Fibroblast of peridontal ligament (primary cell): Measurements from ENCODE around the gene FRAS1.
"Not testable (repeated sequence)": the region's sequence is repeated elsewhere in the genome, so short reads cannot be mapped to it uniquely, and the experiment has no call there.

ENCODE experiments used
- DNase-seq: peaks from one replicate; pipeline ENCODE4 v3.0.0-alpha.2; 2010; ENCODE audit errors: extremely low read depth

FRAS1 gene

GRCh38 chr4:78057135-78057599 lies at the start of gene FRAS1:
FRAS1 (plus strand) TSS chr4:78057323; CDS start chr4:78058010, 687 bp downstream.
- peak; percentile 2 for DNase-seq

GRCh38 chr4:78011003-78011402 lies 46.1 kb upstream of the FRAS1 start:
- not testable (repeated sequence) for DNase-seq

GRCh38 chr4:78014889-78015886 lies 41.9 kb upstream of the FRAS1 start:
- DNase-seq, result no peak

GRCh38 chr4:78018271-78019049 lies 38.7 kb upstream of the FRAS1 start:
- DNase-seq, result no peak

- DNase-seq, result no peak
These were observed 37.7 kb upstream of the FRAS1 start for GRCh38 chr4:78019414-78019813.

GRCh38 chr4:78020677-78021076 lies 36.4 kb upstream of the FRAS1 start:
- DNase-seq, result no peak

- DNase-seq, result no peak
These were observed 34.6 kb upstream of the FRAS1 start for GRCh38 chr4:78022517-78022916.

- peak; percentile 12 for DNase-seq
These were observed 33.0 kb upstream of the FRAS1 start for GRCh38 chr4:78024085-78024484.

GRCh38 chr4:78024576-78025091 lies 32.5 kb upstream of the FRAS1 start:
- no peak for DNase-seq

GRCh38 chr4:78031417-78031950 lies 25.6 kb upstream of the FRAS1 start:
- DNase-seq, result no peak

- DNase-seq, result no peak
These were observed 24.7 kb upstream of the FRAS1 start for GRCh38 chr4:78032446-78032845.

GRCh38 chr4:78032929-78033328 lies 24.2 kb upstream of the FRAS1 start:
- DNase-seq, result no peak

GRCh38 chr4:78033861-78034260 lies 23.3 kb upstream of the FRAS1 start:
- DNase-seq, result no peak

- no peak for DNase-seq
These were observed 18.4 kb upstream of the FRAS1 start for GRCh38 chr4:78038704-78039103.

- DNase-seq, result no peak
These were observed 17.4 kb upstream of the FRAS1 start for GRCh38 chr4:78039678-78040077.

GRCh38 chr4:78040431-78040830 lies 16.7 kb upstream of the FRAS1 start:
- no peak for DNase-seq

- DNase-seq, result no peak
These were observed 9.8 kb upstream of the FRAS1 start for GRCh38 chr4:78047366-78047765.

GRCh38 chr4:78056265-78057129 lies 626 bp upstream of the FRAS1 start:
- DNase-seq, result peak; percentile 53

- peak; percentile 14 for DNase-seq
These were observed 752 bp downstream of the FRAS1 start for GRCh38 chr4:78057600-78058550.
